K562 (cell line): ENCODE data around the gene KRTAP16-1. TPM values are rescaled to one million over a fixed set of nuclear protein-coding genes. Genes with fewer than 3 reads are reported as not detected.

Source experiments
- ATAC-seq: fragments of 200-7000 bp; cut with Tn5 transposase; 3 replicates; pipeline ENCODE4 v1.9.1; 2020; ENCODE audit warnings: moderate library complexity
- BruUV-seq: library from RNA; stranded (reverse); fragments of 400-500 nt; replicated peaks from 2 replicates; lab custom pipeline; 2021; lab: Mats Ljungman, UMichigan
- CTCF ChIA-PET: fragments of 300-600 bp; formaldehyde crosslinking; extraction: SDS; loops from one replicate; lab custom pipeline; 2021; ENCODE audit warnings: low intra/inter-chr PET ratio; lab: Yijun Ruan, JAX
- POLR2A ChIA-PET: fragments of 300-600, 350-650 bp; sonication (Branson Sonifier 250); formaldehyde crosslinking; extraction: SDS; loops from one replicate; lab custom pipeline; 2021; ENCODE audit warnings: antibody characterized with exemption, inconsistent platforms; lab: Yijun Ruan, JAX
- DNase-seq, 4 experiments: peaks; one replicate each; pipeline versions ENCODE4 v3.0.0 to v3.0.0-alpha.2; 2011 to 2018; ENCODE audit warnings: low spot score in 3 of 4, mixed read lengths in 3 of 4; ENCODE audit errors: extremely low read depth in 1 of 4
- FAIRE-seq: peaks from 2 replicates; lab custom pipeline; 2011; peaks lifted over from hg19 to GRCh38; lab: Jason Lieb, UNC
- H2AFZ ChIP-seq: 2 replicates; pipeline ENCODE4 v1.6.0; 2011; ENCODE audit warnings: low read depth, low read length, control low read depth, inconsistent platforms
- H3K27ac ChIP-seq: fragments of 200-600 bp; 3 replicates; pipeline ENCODE4 v1.8.0; 2011; ENCODE audit warnings: low read depth, mild to moderate bottlenecking, control low read depth, inconsistent platforms, low read length, moderate library complexity, mixed read lengths; ENCODE audit errors: extremely low read depth
- H3K27me3 ChIP-seq, 2 experiments: fragments of 300-600 bp in 1 of 2; 2 replicates in 1 of 2; 3 replicates in 1 of 2; pipeline versions ENCODE4 v1.6.0 to v1.8.0; 2011; ENCODE audit warnings: inconsistent platforms in 2 of 2, low read length in 2 of 2, mild to moderate bottlenecking in 1 of 2, mixed read lengths in 1 of 2, moderate library complexity in 1 of 2; ENCODE audit not compliant: control insufficient read depth in 2 of 2, insufficient read depth in 2 of 2
- H3K36me3 ChIP-seq: fragments of 300-600 bp; 3 replicates; pipeline ENCODE4 v1.8.0; 2011; ENCODE audit warnings: mild to moderate bottlenecking, low read length, inconsistent platforms; ENCODE audit not compliant: control insufficient read depth, insufficient read depth
- H3K4me1 ChIP-seq, 2 experiments: fragments of 200-600 bp in 1 of 2; replicated peaks in 1 of 2; 2 replicates in 1 of 2; 3 replicates in 1 of 2; pipeline versions ENCODE4 v1.5.1 to v1.8.0; 2011; ENCODE audit warnings: inconsistent platforms in 2 of 2, low read length in 2 of 2, mild to moderate bottlenecking in 1 of 2, mixed read lengths in 1 of 2, moderate library complexity in 1 of 2; ENCODE audit not compliant: control insufficient read depth in 2 of 2, insufficient read depth in 2 of 2
- H3K4me2 ChIP-seq: 2 replicates; pipeline ENCODE4 v1.6.1; 2011; ENCODE audit warnings: low read length, control low read depth, inconsistent platforms, mixed read lengths; ENCODE audit not compliant: insufficient read depth
- H3K4me3 ChIP-seq: fragments of 200-600 bp; sonication (generic), shearing (Covaris generic); 2 replicates; pipeline ENCODE4 v1.5.1; 2016; ENCODE audit warnings: control low read depth, inconsistent platforms
- H3K79me2 ChIP-seq: fragments of 200-600 bp; 3 replicates; pipeline ENCODE4 v1.8.0; 2011; ENCODE audit warnings: low read length, inconsistent platforms; ENCODE audit not compliant: control insufficient read depth, insufficient read depth
- H3K9ac ChIP-seq, 2 experiments: 2 replicates each; pipeline versions ENCODE4 v1.6.0 to v1.6.1; 2011; ENCODE audit warnings: low read depth in 2 of 2, low read length in 2 of 2, control low read depth in 1 of 2, inconsistent platforms in 1 of 2, mild to moderate bottlenecking in 1 of 2, mixed read lengths in 1 of 2; ENCODE audit not compliant: insufficient read depth in 1 of 2
- H3K9me1 ChIP-seq: one replicate; pipeline ENCODE4 v1.6.0; 2011; ENCODE audit warnings: inconsistent platforms, mild to moderate bottlenecking, low read length, moderate library complexity; ENCODE audit not compliant: control insufficient read depth, insufficient read depth
- H3K9me3 ChIP-seq: replicated peaks from 2 replicates; pipeline ENCODE4 v1.5.1; 2011; ENCODE audit warnings: low read depth, low read length, inconsistent platforms; ENCODE audit not compliant: control insufficient read depth, insufficient read depth
- H4K20me1 ChIP-seq: replicated peaks from 2 replicates; pipeline ENCODE4 v1.6.1; 2011; ENCODE audit warnings: low read length, inconsistent platforms, mixed read lengths; ENCODE audit not compliant: control insufficient read depth, insufficient read depth
- ATF1 ChIP-seq, 2 experiments: fragments of 450-650 bp in 1 of 2; IDR thresholded peaks; 2 replicates each; pipeline ENCODE4 v1.6.1; 2016; ENCODE audit warnings: missing compliant biosample characterization in 1 of 2, missing genetic modification characterization in 1 of 2
- KDM1A ChIP-seq, 2 experiments: fragments of 450-650 bp; IDR thresholded peaks; 2 replicates each; pipeline ENCODE4 v1.6.1; 2016; ENCODE audit warnings: mild to moderate bottlenecking in 2 of 2
- MEIS2 ChIP-seq: fragments of 450-650 bp; IDR thresholded peaks from 2 replicates; pipeline ENCODE4 v1.6.1; 2014; ENCODE audit warnings: mild to moderate bottlenecking; ENCODE audit not compliant: partially characterized antibody
- TCFL5 ChIP-seq: fragments of 250-450 bp; sonication (Bioruptor Pico); conservative IDR thresholded peaks from 2 replicates; pipeline ENCODE4 v1.6.1; 2021; ENCODE audit warnings: mild to moderate bottlenecking, moderate library complexity, matching md5 sums
- TGIF2 ChIP-seq: sonication (generic); formaldehyde crosslinking; IDR thresholded peaks from 2 replicates; pipeline ENCODE4 v1.8.1; 2022; ENCODE audit warnings: mild to moderate bottlenecking, missing genetic modification reagents, moderate library complexity
- ZNF76 ChIP-seq: fragments of 250-450 bp; sonication (Bioruptor Pico); IDR thresholded peaks from 2 replicates; pipeline ENCODE4 v1.4.0; 2020; ENCODE audit warnings: mild to moderate bottlenecking, moderate library complexity, borderline replicate concordance
- WGBS: fragments of 100-300 bp; shearing (Covaris generic); methylation state at CpG from one replicate; pipeline ENCODE4 v1.1.6; 2016; ENCODE audit warnings: low coverage, mixed read lengths; ENCODE audit not compliant: insufficient coverage; ENCODE audit errors: missing lambda C conversion rate; 5-methylcytosine and 5-hydroxymethylcytosine counted together
- in situ Hi-C: fragments of 300-500 bp; cut with MboI; formaldehyde crosslinking; loops from 4 replicates; pipeline ENCODE4 v1.15.0; 2018; ENCODE audit warnings: inconsistent platforms, mixed read lengths
- intact Hi-C: fragments of 100-400 bp; cut with micrococcal nuclease; formaldehyde crosslinking; loops from 2 replicates; pipeline ENCODE4 v1.14.2; 2022
- polyA plus RNA-seq, 8 experiments: library from polyadenylated mRNA; depleted of rRNA in 4 of 8; stranded (reverse) in 5 of 8; unstranded in 3 of 8; fragments of >200 nt; fragmentation: Nextera tagmentation in 2 of 8; fragmentation: Illumina TruSeq in 1 of 8; extraction: Ambion mirVana in 2 of 8; extraction: Trizol in 1 of 8; gene quantifications; 2 replicates each; pipeline versions ENCODE4 v1.2.1 to v1.2.3, GENCODE V29; 2011 to 2014; ENCODE audit warnings: inconsistent platforms in 1 of 8, missing spikeins in 1 of 8
- total RNA-seq, 7 experiments: library from RNA; depleted of rRNA in 6 of 7; stranded (reverse); fragments of >200 nt in 6 of 7; fragmentation: Illumina TruSeq in 2 of 7; extraction: Trizol in 2 of 7; gene quantifications; 2 replicates each; pipeline versions ENCODE4 v1.2.1 to v1.2.3, GENCODE V29; 2011 to 2021; ENCODE audit warnings: low replicate concordance in 1 of 7
- TF ChIP-seq, protein P1 (sequence below): fragments of 250-450 bp; sonication (Bioruptor Pico); IDR thresholded peaks from 2 replicates; pipeline ENCODE4 v1.4.0; 2020; ENCODE audit warnings: mild to moderate bottlenecking, moderate library complexity
- TF ChIP-seq, protein P2 (sequence below): fragments of 200-800 bp; sonication (Bioruptor generic); IDR thresholded peaks from 2 replicates; pipeline ENCODE4 v1.6.1; 2017; ENCODE audit warnings: missing genetic modification characterization, missing compliant biosample characterization

The KRTAP16-1 gene
- total and polyA plus RNA-seq, 9 of the 15 experiments (the other 6 are each of a cell fraction or from before 2014, with no cell fraction given), result not detected

DNA sequence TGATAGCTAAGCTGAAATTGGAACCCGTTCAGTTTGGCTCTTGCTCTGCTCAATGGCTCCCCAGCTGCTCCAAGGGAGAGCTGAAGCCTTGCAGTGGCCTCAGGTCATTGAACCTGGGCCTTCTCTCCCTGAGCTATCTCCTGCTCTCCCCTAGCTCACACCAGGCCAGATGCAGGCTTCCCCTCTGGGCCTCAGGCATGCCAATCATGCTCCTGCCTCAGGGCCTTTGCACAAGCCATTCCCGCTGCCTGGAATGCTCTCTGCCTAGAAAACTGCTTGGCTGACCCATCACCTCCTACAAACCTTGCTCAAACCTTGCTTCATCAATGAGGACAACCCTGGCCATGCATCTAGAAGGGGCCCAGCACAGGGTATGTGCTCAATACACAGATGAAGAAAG is 23.1 kb upstream of the KRTAP16-1 start:
- H3K4me3 ChIP-seq, result no peak overlapping the region
- FAIRE-seq, result no peak
- intact Hi-C loops, result no loop called here
- WGBS, result 0% methylated on average over 2 of the region's 2 CpGs
- in situ Hi-C loops, result no loop called here
- TF ChIP-seq ATF1 (CRISPR knock-in tag; IDR thresholded peaks at IDR 0.05), result no peak
- TF ChIP-seq ATF1 (tag; IDR thresholded peaks at IDR 0.05), result no peak
- no peak for TF ChIP-seq KDM1A (IDR thresholded peaks at IDR 0.05)
- TF ChIP-seq, protein P1, sequence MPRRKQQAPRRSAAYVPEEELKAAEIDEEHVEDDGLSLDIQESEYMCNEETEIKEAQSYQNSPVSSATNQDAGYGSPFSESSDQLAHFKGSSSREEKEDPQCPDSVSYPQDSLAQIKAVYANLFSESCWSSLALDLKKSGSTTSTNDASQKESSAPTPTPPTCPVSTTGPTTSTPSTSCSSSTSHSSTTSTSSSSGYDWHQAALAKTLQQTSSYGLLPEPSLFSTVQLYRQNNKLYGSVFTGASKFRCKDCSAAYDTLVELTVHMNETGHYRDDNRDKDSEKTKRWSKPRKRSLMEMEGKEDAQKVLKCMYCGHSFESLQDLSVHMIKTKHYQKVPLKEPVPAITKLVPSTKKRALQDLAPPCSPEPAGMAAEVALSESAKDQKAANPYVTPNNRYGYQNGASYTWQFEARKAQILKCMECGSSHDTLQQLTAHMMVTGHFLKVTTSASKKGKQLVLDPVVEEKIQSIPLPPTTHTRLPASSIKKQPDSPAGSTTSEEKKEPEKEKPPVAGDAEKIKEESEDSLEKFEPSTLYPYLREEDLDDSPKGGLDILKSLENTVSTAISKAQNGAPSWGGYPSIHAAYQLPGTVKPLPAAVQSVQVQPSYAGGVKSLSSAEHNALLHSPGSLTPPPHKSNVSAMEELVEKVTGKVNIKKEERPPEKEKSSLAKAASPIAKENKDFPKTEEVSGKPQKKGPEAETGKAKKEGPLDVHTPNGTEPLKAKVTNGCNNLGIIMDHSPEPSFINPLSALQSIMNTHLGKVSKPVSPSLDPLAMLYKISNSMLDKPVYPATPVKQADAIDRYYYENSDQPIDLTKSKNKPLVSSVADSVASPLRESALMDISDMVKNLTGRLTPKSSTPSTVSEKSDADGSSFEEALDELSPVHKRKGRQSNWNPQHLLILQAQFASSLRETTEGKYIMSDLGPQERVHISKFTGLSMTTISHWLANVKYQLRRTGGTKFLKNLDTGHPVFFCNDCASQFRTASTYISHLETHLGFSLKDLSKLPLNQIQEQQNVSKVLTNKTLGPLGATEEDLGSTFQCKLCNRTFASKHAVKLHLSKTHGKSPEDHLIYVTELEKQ (CRISPR knock-in tag), result no peak
- TF ChIP-seq TGIF2 (CRISPR knock-in tag), result no peak
- TF ChIP-seq, protein P2, sequence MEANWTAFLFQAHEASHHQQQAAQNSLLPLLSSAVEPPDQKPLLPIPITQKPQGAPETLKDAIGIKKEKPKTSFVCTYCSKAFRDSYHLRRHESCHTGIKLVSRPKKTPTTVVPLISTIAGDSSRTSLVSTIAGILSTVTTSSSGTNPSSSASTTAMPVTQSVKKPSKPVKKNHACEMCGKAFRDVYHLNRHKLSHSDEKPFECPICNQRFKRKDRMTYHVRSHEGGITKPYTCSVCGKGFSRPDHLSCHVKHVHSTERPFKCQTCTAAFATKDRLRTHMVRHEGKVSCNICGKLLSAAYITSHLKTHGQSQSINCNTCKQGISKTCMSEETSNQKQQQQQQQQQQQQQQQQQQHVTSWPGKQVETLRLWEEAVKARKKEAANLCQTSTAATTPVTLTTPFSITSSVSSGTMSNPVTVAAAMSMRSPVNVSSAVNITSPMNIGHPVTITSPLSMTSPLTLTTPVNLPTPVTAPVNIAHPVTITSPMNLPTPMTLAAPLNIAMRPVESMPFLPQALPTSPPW, result no peak
- no peak for TF ChIP-seq MEIS2
- no peak for TF ChIP-seq ZNF76
- no peak for TF ChIP-seq TCFL5 (CRISPR knock-in tag)
- TF ChIP-seq, all 486 proteins: peak for 0
- DNase-seq (no peak), ATAC-seq (no peak)
- Histone ChIP-seq H3K27me3 (peaks cover 0 to 12% of the 10 kb centered on the region in 2 experiments; a peak in 1 of 5 replicates), H2AFZ (no peak overlapping the region), H3K9me1 (no peaks in the 10 kb centered on the region), H3K4me2 (no peak overlapping the region), H3K9me3 (no peaks in the 10 kb centered on the region), H3K36me3 (no peaks in the 10 kb centered on the region), H3K27ac (no peak overlapping the region), H3K9ac (no peak overlapping the region), H3K4me1 (no peaks in the 10 kb centered on the region), H4K20me1 (no peaks in the 10 kb centered on the region; the same call in 1 of the 2 replicates), H3K79me2 (no peaks in the 10 kb centered on the region)
- no TSS peak for BruUV-seq
- ChIA-PET POLR2A (no interaction called here), CTCF (no interaction called here)
